K562 (cell line): Measurements from ENCODE around the gene LY6G6F. TPM values are rescaled to one million over a fixed set of nuclear protein-coding genes. Genes with fewer than 3 reads are reported as not detected.

Experiments
- ATAC-seq: fragments of 200-7000 bp; cut with Tn5 transposase; 3 replicates; pipeline ENCODE4 v1.9.1; 2020; ENCODE audit warnings: moderate library complexity
- BruUV-seq: library from RNA; stranded (reverse); fragments of 400-500 nt; replicated peaks from 2 replicates; lab custom pipeline; 2021; lab: Mats Ljungman, UMichigan
- CTCF ChIA-PET: fragments of 300-600 bp; formaldehyde crosslinking; extraction: SDS; loops from one replicate; lab custom pipeline; 2021; ENCODE audit warnings: low intra/inter-chr PET ratio; lab: Yijun Ruan, JAX
- POLR2A ChIA-PET: fragments of 300-600, 350-650 bp; sonication (Branson Sonifier 250); formaldehyde crosslinking; extraction: SDS; loops from one replicate; lab custom pipeline; 2021; ENCODE audit warnings: antibody characterized with exemption, inconsistent platforms; lab: Yijun Ruan, JAX
- DNase-seq, 4 experiments: peaks; one replicate each; pipeline versions ENCODE4 v3.0.0 to v3.0.0-alpha.2; 2011 to 2018; ENCODE audit warnings: low spot score in 3 of 4, mixed read lengths in 3 of 4; ENCODE audit errors: extremely low read depth in 1 of 4
- FAIRE-seq: peaks from 2 replicates; lab custom pipeline; 2011; peaks lifted over from hg19 to GRCh38; lab: Jason Lieb, UNC
- H2AFZ ChIP-seq: 2 replicates; pipeline ENCODE4 v1.6.0; 2011; ENCODE audit warnings: low read depth, low read length, control low read depth, inconsistent platforms
- H3K27ac ChIP-seq: fragments of 200-600 bp; 3 replicates; pipeline ENCODE4 v1.8.0; 2011; ENCODE audit warnings: low read depth, mild to moderate bottlenecking, control low read depth, inconsistent platforms, low read length, moderate library complexity, mixed read lengths; ENCODE audit errors: extremely low read depth
- H3K27me3 ChIP-seq, 2 experiments: fragments of 300-600 bp in 1 of 2; 2 replicates in 1 of 2; 3 replicates in 1 of 2; pipeline versions ENCODE4 v1.6.0 to v1.8.0; 2011; ENCODE audit warnings: inconsistent platforms in 2 of 2, low read length in 2 of 2, mild to moderate bottlenecking in 1 of 2, mixed read lengths in 1 of 2, moderate library complexity in 1 of 2; ENCODE audit not compliant: control insufficient read depth in 2 of 2, insufficient read depth in 2 of 2
- H3K36me3 ChIP-seq: fragments of 300-600 bp; 3 replicates; pipeline ENCODE4 v1.8.0; 2011; ENCODE audit warnings: mild to moderate bottlenecking, low read length, inconsistent platforms; ENCODE audit not compliant: control insufficient read depth, insufficient read depth
- H3K4me1 ChIP-seq, 2 experiments: fragments of 200-600 bp in 1 of 2; replicated peaks in 1 of 2; 2 replicates in 1 of 2; 3 replicates in 1 of 2; pipeline versions ENCODE4 v1.5.1 to v1.8.0; 2011; ENCODE audit warnings: inconsistent platforms in 2 of 2, low read length in 2 of 2, mild to moderate bottlenecking in 1 of 2, mixed read lengths in 1 of 2, moderate library complexity in 1 of 2; ENCODE audit not compliant: control insufficient read depth in 2 of 2, insufficient read depth in 2 of 2
- H3K4me2 ChIP-seq: 2 replicates; pipeline ENCODE4 v1.6.1; 2011; ENCODE audit warnings: low read length, control low read depth, inconsistent platforms, mixed read lengths; ENCODE audit not compliant: insufficient read depth
- H3K4me3 ChIP-seq: fragments of 200-600 bp; sonication (generic), shearing (Covaris generic); 2 replicates; pipeline ENCODE4 v1.5.1; 2016; ENCODE audit warnings: control low read depth, inconsistent platforms
- H3K79me2 ChIP-seq: fragments of 200-600 bp; 3 replicates; pipeline ENCODE4 v1.8.0; 2011; ENCODE audit warnings: low read length, inconsistent platforms; ENCODE audit not compliant: control insufficient read depth, insufficient read depth
- H3K9ac ChIP-seq, 2 experiments: 2 replicates each; pipeline versions ENCODE4 v1.6.0 to v1.6.1; 2011; ENCODE audit warnings: low read depth in 2 of 2, low read length in 2 of 2, control low read depth in 1 of 2, inconsistent platforms in 1 of 2, mild to moderate bottlenecking in 1 of 2, mixed read lengths in 1 of 2; ENCODE audit not compliant: insufficient read depth in 1 of 2
- H3K9me1 ChIP-seq: one replicate; pipeline ENCODE4 v1.6.0; 2011; ENCODE audit warnings: inconsistent platforms, mild to moderate bottlenecking, low read length, moderate library complexity; ENCODE audit not compliant: control insufficient read depth, insufficient read depth
- H3K9me3 ChIP-seq: replicated peaks from 2 replicates; pipeline ENCODE4 v1.5.1; 2011; ENCODE audit warnings: low read depth, low read length, inconsistent platforms; ENCODE audit not compliant: control insufficient read depth, insufficient read depth
- H4K20me1 ChIP-seq: replicated peaks from 2 replicates; pipeline ENCODE4 v1.6.1; 2011; ENCODE audit warnings: low read length, inconsistent platforms, mixed read lengths; ENCODE audit not compliant: control insufficient read depth, insufficient read depth
- ARID3A ChIP-seq: IDR thresholded peaks from 2 replicates; pipeline ENCODE4 v1.6.1; 2012; ENCODE audit warnings: low read depth, low read length, improper control_type of control experiment, borderline replicate concordance
- FOXK1 ChIP-seq: sonication (generic); formaldehyde crosslinking; IDR thresholded peaks from 2 replicates; pipeline ENCODE4 v1.8.0; 2022; ENCODE audit warnings: missing genetic modification reagents, mild to moderate bottlenecking, borderline replicate concordance
- RBBP5 ChIP-seq: fragments of 200-600 bp; sonication (generic); IDR thresholded peaks from 2 replicates; pipeline ENCODE4 v1.6.1; 2012; ENCODE audit warnings: borderline replicate concordance, mild to moderate bottlenecking, low read length, control low read depth, inconsistent platforms; ENCODE audit not compliant: insufficient read depth, poor library complexity, severe bottlenecking
- TEAD1 ChIP-seq, 2 experiments: fragments of 450-650 bp in 1 of 2; sonication (generic) in 1 of 2; formaldehyde crosslinking; IDR thresholded peaks; 2 replicates each; pipeline versions ENCODE4 v1.4.0 to v1.8.0; 2020 to 2022; ENCODE audit warnings: mild to moderate bottlenecking in 2 of 2, missing genetic modification reagents in 1 of 2
- TEAD4 ChIP-seq, 2 experiments: sonication (generic) in 1 of 2; formaldehyde crosslinking in 1 of 2; IDR thresholded peaks; 2 replicates each; pipeline versions ENCODE4 v1.6.1 to v1.8.0; 2012 to 2022; ENCODE audit warnings: borderline replicate concordance in 1 of 2, inconsistent platforms in 1 of 2, low read length in 1 of 2, mild to moderate bottlenecking in 1 of 2, missing genetic modification reagents in 1 of 2
- WHSC1 ChIP-seq: IDR thresholded peaks from one replicate; pipeline ENCODE4 v1.6.1; 2012; ENCODE audit warnings: low read length, control low read depth, inconsistent platforms
- ZBTB49 ChIP-seq: sonication (generic); formaldehyde crosslinking; IDR thresholded peaks from 2 replicates; pipeline ENCODE4 v1.8.0; 2022; ENCODE audit warnings: missing genetic modification reagents, mild to moderate bottlenecking, borderline replicate concordance
- ZNF778 ChIP-seq: fragments of 450-650 bp; formaldehyde crosslinking; IDR thresholded peaks from 2 replicates; pipeline ENCODE4 v1.4.0; 2020; ENCODE audit warnings: mild to moderate bottlenecking, moderate library complexity
- WGBS: fragments of 100-300 bp; shearing (Covaris generic); methylation state at CpG from one replicate; pipeline ENCODE4 v1.1.6; 2016; ENCODE audit warnings: low coverage, mixed read lengths; ENCODE audit not compliant: insufficient coverage; ENCODE audit errors: missing lambda C conversion rate; 5-methylcytosine and 5-hydroxymethylcytosine counted together
- in situ Hi-C: fragments of 300-500 bp; cut with MboI; formaldehyde crosslinking; loops from 4 replicates; pipeline ENCODE4 v1.15.0; 2018; ENCODE audit warnings: inconsistent platforms, mixed read lengths
- intact Hi-C: fragments of 100-400 bp; cut with micrococcal nuclease; formaldehyde crosslinking; loops from 2 replicates; pipeline ENCODE4 v1.14.2; 2022
- polyA plus RNA-seq, 8 experiments: library from polyadenylated mRNA; depleted of rRNA in 4 of 8; stranded (reverse) in 5 of 8; unstranded in 3 of 8; fragments of >200 nt; fragmentation: Nextera tagmentation in 2 of 8; fragmentation: Illumina TruSeq in 1 of 8; extraction: Ambion mirVana in 2 of 8; extraction: Trizol in 1 of 8; gene quantifications; 2 replicates each; pipeline versions ENCODE4 v1.2.1 to v1.2.3, GENCODE V29; 2011 to 2014; ENCODE audit warnings: inconsistent platforms in 1 of 8, missing spikeins in 1 of 8
- total RNA-seq, 7 experiments: library from RNA; depleted of rRNA in 6 of 7; stranded (reverse); fragments of >200 nt in 6 of 7; fragmentation: Illumina TruSeq in 2 of 7; extraction: Trizol in 2 of 7; gene quantifications; 2 replicates each; pipeline versions ENCODE4 v1.2.1 to v1.2.3, GENCODE V29; 2011 to 2021; ENCODE audit warnings: low replicate concordance in 1 of 7
- TF ChIP-seq, protein P1 (sequence below): sonication (generic); formaldehyde crosslinking; IDR thresholded peaks from 2 replicates; pipeline ENCODE4 v1.8.0; 2022; ENCODE audit warnings: mild to moderate bottlenecking, low read depth, missing genetic modification reagents
- TF ChIP-seq, protein P2 (sequence below): fragments of 250-450 bp; sonication (Bioruptor Pico); IDR thresholded peaks from 2 replicates; pipeline ENCODE4 v1.9.0; 2021; ENCODE audit warnings: mild to moderate bottlenecking, inconsistent platforms

The LY6G6F gene
- total and polyA plus RNA-seq, 9 of the 15 experiments (the other 6 are each of a cell fraction or from before 2014, with no cell fraction given), result 0.14 to 0.50 (median 0.28) TPM; not detected in 2

GRCh38 chr6:31701666-31702404 is 4.8 kb upstream of the LY6G6F start:
- Histone ChIP-seq H3K4me3 (peak overlapping the region; percentile 68), H3K9ac (peak overlapping the region; percentile 93 to 96), H3K27ac (peak overlapping the region; percentile 93), H3K9me1 (peaks cover 5% of the 10 kb centered on the region), H3K27me3 (no peaks in the 10 kb centered on the region), H2AFZ (peak overlapping the region; percentile 91), H3K79me2 (peaks cover 54% of the 10 kb centered on the region), H3K4me2 (peak overlapping the region; percentile 87), H3K36me3 (peaks cover 46% of the 10 kb centered on the region), H3K9me3 (no peaks in the 10 kb centered on the region), H4K20me1 (no peaks in the 10 kb centered on the region; the same call in 1 of the 2 replicates), H3K4me1 (peaks cover 22 to 30% of the 10 kb centered on the region in 2 experiments)
- no peak for DNase-seq
- WGBS, result 42% methylated on average over 7 of the region's 7 CpGs
- intact Hi-C loops (loop anchor here (2.0 kb wide), 1 partner anchor 37 kb away; the partner anchor contains the start of gene GPANK1), in situ Hi-C loops (no loop called here)
- no peak for FAIRE-seq
- no peak for ATAC-seq
- ChIA-PET CTCF (interaction anchor here (1.2 kb wide), 1 partner anchor 12 kb away, joined by 3 read pairs; no protein-coding TSS in a partner anchor), POLR2A (interaction anchor here (0.7 to 9.7 kb wide), 16 partner anchors 10 to 137 kb away, joined by 3 to 158 read pairs (median 10); partner anchors contain the start of genes CSNK2B, GPANK1, LY6G6C and LY6G6D)
- TSS peak; percentile 60 for BruUV-seq
- TF ChIP-seq RBBP5, result no peak
- no peak for TF ChIP-seq ARID3A
- TF ChIP-seq ZBTB49 (CRISPR knock-in tag), result peak; percentile 84; the same call in 1 of the 2 replicates
- TF ChIP-seq, protein P1, sequence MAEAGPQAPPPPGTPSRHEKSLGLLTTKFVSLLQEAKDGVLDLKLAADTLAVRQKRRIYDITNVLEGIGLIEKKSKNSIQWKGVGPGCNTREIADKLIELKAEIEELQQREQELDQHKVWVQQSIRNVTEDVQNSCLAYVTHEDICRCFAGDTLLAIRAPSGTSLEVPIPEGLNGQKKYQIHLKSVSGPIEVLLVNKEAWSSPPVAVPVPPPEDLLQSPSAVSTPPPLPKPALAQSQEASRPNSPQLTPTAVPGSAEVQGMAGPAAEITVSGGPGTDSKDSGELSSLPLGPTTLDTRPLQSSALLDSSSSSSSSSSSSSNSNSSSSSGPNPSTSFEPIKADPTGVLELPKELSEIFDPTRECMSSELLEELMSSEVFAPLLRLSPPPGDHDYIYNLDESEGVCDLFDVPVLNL (CRISPR knock-in tag), result peak; percentile 64; the same call in 1 of the 2 replicates
- no peak for TF ChIP-seq ZNF778 (CRISPR knock-in tag)
- TF ChIP-seq TEAD4 (IDR thresholded peaks at IDR 0.05; ENCODE audit: low read length), result no peak
- 0 out of 2 replicates have a peak, but pooled peaks have one; percentile 58 for TF ChIP-seq TEAD4 (CRISPR knock-in tag; IDR thresholded peaks at IDR 0.05; ENCODE audit: borderline replicate concordance)
- TF ChIP-seq WHSC1, result peak; percentile 64
- TF ChIP-seq, protein P2, sequence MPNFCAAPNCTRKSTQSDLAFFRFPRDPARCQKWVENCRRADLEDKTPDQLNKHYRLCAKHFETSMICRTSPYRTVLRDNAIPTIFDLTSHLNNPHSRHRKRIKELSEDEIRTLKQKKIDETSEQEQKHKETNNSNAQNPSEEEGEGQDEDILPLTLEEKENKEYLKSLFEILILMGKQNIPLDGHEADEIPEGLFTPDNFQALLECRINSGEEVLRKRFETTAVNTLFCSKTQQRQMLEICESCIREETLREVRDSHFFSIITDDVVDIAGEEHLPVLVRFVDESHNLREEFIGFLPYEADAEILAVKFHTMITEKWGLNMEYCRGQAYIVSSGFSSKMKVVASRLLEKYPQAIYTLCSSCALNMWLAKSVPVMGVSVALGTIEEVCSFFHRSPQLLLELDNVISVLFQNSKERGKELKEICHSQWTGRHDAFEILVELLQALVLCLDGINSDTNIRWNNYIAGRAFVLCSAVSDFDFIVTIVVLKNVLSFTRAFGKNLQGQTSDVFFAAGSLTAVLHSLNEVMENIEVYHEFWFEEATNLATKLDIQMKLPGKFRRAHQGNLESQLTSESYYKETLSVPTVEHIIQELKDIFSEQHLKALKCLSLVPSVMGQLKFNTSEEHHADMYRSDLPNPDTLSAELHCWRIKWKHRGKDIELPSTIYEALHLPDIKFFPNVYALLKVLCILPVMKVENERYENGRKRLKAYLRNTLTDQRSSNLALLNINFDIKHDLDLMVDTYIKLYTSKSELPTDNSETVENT (CRISPR knock-in tag), result no peak
- no peak for TF ChIP-seq FOXK1 (CRISPR knock-in tag)
- TF ChIP-seq TEAD1 (CRISPR knock-in tag; IDR thresholded peaks at IDR 0.05), result peak in 1 of 2 experiments; percentile 66; a peak in 1 of 4 replicates
